K562 (cell line): ENCODE measurements around the gene MPIG6B. TPM values are rescaled to one million over a fixed set of nuclear protein-coding genes. Genes with fewer than 3 reads are reported as not detected.
A peak's percentile ranks its signal among the peaks of the same experiment; 100 is the strongest.

Experiments used
- ATAC-seq: fragments of 200-7000 bp; cut with Tn5 transposase; 3 replicates; pipeline ENCODE4 v1.9.1; 2020; ENCODE audit warnings: moderate library complexity
- BruUV-seq: library from RNA; stranded (reverse); fragments of 400-500 nt; replicated peaks from 2 replicates; lab custom pipeline; 2021; lab: Mats Ljungman, UMichigan
- CTCF ChIA-PET: fragments of 300-600 bp; formaldehyde crosslinking; extraction: SDS; loops from one replicate; lab custom pipeline; 2021; ENCODE audit warnings: low intra/inter-chr PET ratio; lab: Yijun Ruan, JAX
- POLR2A ChIA-PET: fragments of 300-600, 350-650 bp; sonication (Branson Sonifier 250); formaldehyde crosslinking; extraction: SDS; loops from one replicate; lab custom pipeline; 2021; ENCODE audit warnings: antibody characterized with exemption, inconsistent platforms; lab: Yijun Ruan, JAX
- DNase-seq, 4 experiments: peaks; one replicate each; pipeline versions ENCODE4 v3.0.0 to v3.0.0-alpha.2; 2011 to 2018; ENCODE audit warnings: low spot score in 3 of 4, mixed read lengths in 3 of 4; ENCODE audit errors: extremely low read depth in 1 of 4
- FAIRE-seq: peaks from 2 replicates; lab custom pipeline; 2011; peaks lifted over from hg19 to GRCh38; lab: Jason Lieb, UNC
- H2AFZ ChIP-seq: 2 replicates; pipeline ENCODE4 v1.6.0; 2011; ENCODE audit warnings: low read depth, low read length, control low read depth, inconsistent platforms
- H3K27ac ChIP-seq: fragments of 200-600 bp; 3 replicates; pipeline ENCODE4 v1.8.0; 2011; ENCODE audit warnings: low read depth, mild to moderate bottlenecking, control low read depth, inconsistent platforms, low read length, moderate library complexity, mixed read lengths; ENCODE audit errors: extremely low read depth
- H3K27me3 ChIP-seq, 2 experiments: fragments of 300-600 bp in 1 of 2; 2 replicates in 1 of 2; 3 replicates in 1 of 2; pipeline versions ENCODE4 v1.6.0 to v1.8.0; 2011; ENCODE audit warnings: inconsistent platforms in 2 of 2, low read length in 2 of 2, mild to moderate bottlenecking in 1 of 2, mixed read lengths in 1 of 2, moderate library complexity in 1 of 2; ENCODE audit not compliant: control insufficient read depth in 2 of 2, insufficient read depth in 2 of 2
- H3K36me3 ChIP-seq: fragments of 300-600 bp; 3 replicates; pipeline ENCODE4 v1.8.0; 2011; ENCODE audit warnings: mild to moderate bottlenecking, low read length, inconsistent platforms; ENCODE audit not compliant: control insufficient read depth, insufficient read depth
- H3K4me1 ChIP-seq, 2 experiments: fragments of 200-600 bp in 1 of 2; replicated peaks in 1 of 2; 2 replicates in 1 of 2; 3 replicates in 1 of 2; pipeline versions ENCODE4 v1.5.1 to v1.8.0; 2011; ENCODE audit warnings: inconsistent platforms in 2 of 2, low read length in 2 of 2, mild to moderate bottlenecking in 1 of 2, mixed read lengths in 1 of 2, moderate library complexity in 1 of 2; ENCODE audit not compliant: control insufficient read depth in 2 of 2, insufficient read depth in 2 of 2
- H3K4me2 ChIP-seq: 2 replicates; pipeline ENCODE4 v1.6.1; 2011; ENCODE audit warnings: low read length, control low read depth, inconsistent platforms, mixed read lengths; ENCODE audit not compliant: insufficient read depth
- H3K4me3 ChIP-seq: fragments of 200-600 bp; sonication (generic), shearing (Covaris generic); 2 replicates; pipeline ENCODE4 v1.5.1; 2016; ENCODE audit warnings: control low read depth, inconsistent platforms
- H3K79me2 ChIP-seq: fragments of 200-600 bp; 3 replicates; pipeline ENCODE4 v1.8.0; 2011; ENCODE audit warnings: low read length, inconsistent platforms; ENCODE audit not compliant: control insufficient read depth, insufficient read depth
- H3K9ac ChIP-seq, 2 experiments: 2 replicates each; pipeline versions ENCODE4 v1.6.0 to v1.6.1; 2011; ENCODE audit warnings: low read depth in 2 of 2, low read length in 2 of 2, control low read depth in 1 of 2, inconsistent platforms in 1 of 2, mild to moderate bottlenecking in 1 of 2, mixed read lengths in 1 of 2; ENCODE audit not compliant: insufficient read depth in 1 of 2
- H3K9me1 ChIP-seq: one replicate; pipeline ENCODE4 v1.6.0; 2011; ENCODE audit warnings: inconsistent platforms, mild to moderate bottlenecking, low read length, moderate library complexity; ENCODE audit not compliant: control insufficient read depth, insufficient read depth
- H3K9me3 ChIP-seq: replicated peaks from 2 replicates; pipeline ENCODE4 v1.5.1; 2011; ENCODE audit warnings: low read depth, low read length, inconsistent platforms; ENCODE audit not compliant: control insufficient read depth, insufficient read depth
- H4K20me1 ChIP-seq: replicated peaks from 2 replicates; pipeline ENCODE4 v1.6.1; 2011; ENCODE audit warnings: low read length, inconsistent platforms, mixed read lengths; ENCODE audit not compliant: control insufficient read depth, insufficient read depth
- ZNF263 ChIP-seq: sonication (generic); formaldehyde crosslinking; IDR thresholded peaks from 2 replicates; pipeline ENCODE4 v1.8.0; 2022; ENCODE audit warnings: mild to moderate bottlenecking, missing genetic modification reagents, borderline replicate concordance
- ZNF695 ChIP-seq: fragments of 450-650 bp; formaldehyde crosslinking; IDR thresholded peaks from 2 replicates; pipeline ENCODE4 v1.4.0; 2020; ENCODE audit warnings: mild to moderate bottlenecking, moderate library complexity
- WGBS: fragments of 100-300 bp; shearing (Covaris generic); methylation state at CpG from one replicate; pipeline ENCODE4 v1.1.6; 2016; ENCODE audit warnings: low coverage, mixed read lengths; ENCODE audit not compliant: insufficient coverage; ENCODE audit errors: missing lambda C conversion rate; 5-methylcytosine and 5-hydroxymethylcytosine counted together
- in situ Hi-C: fragments of 300-500 bp; cut with MboI; formaldehyde crosslinking; loops from 4 replicates; pipeline ENCODE4 v1.15.0; 2018; ENCODE audit warnings: inconsistent platforms, mixed read lengths
- intact Hi-C: fragments of 100-400 bp; cut with micrococcal nuclease; formaldehyde crosslinking; loops from 2 replicates; pipeline ENCODE4 v1.14.2; 2022
- polyA plus RNA-seq, 8 experiments: library from polyadenylated mRNA; depleted of rRNA in 4 of 8; stranded (reverse) in 5 of 8; unstranded in 3 of 8; fragments of >200 nt; fragmentation: Nextera tagmentation in 2 of 8; fragmentation: Illumina TruSeq in 1 of 8; extraction: Ambion mirVana in 2 of 8; extraction: Trizol in 1 of 8; gene quantifications; 2 replicates each; pipeline versions ENCODE4 v1.2.1 to v1.2.3, GENCODE V29; 2011 to 2014; ENCODE audit warnings: inconsistent platforms in 1 of 8, missing spikeins in 1 of 8
- total RNA-seq, 7 experiments: library from RNA; depleted of rRNA in 6 of 7; stranded (reverse); fragments of >200 nt in 6 of 7; fragmentation: Illumina TruSeq in 2 of 7; extraction: Trizol in 2 of 7; gene quantifications; 2 replicates each; pipeline versions ENCODE4 v1.2.1 to v1.2.3, GENCODE V29; 2011 to 2021; ENCODE audit warnings: low replicate concordance in 1 of 7
- TF ChIP-seq, protein P1 (sequence below): sonication (generic); formaldehyde crosslinking; IDR thresholded peaks from 2 replicates; pipeline ENCODE4 v1.9.0; 2022; ENCODE audit warnings: mild to moderate bottlenecking, missing genetic modification reagents

The MPIG6B gene
- total and polyA plus RNA-seq, 9 of the 15 experiments (the other 6 are each of a cell fraction or from before 2014, with no cell fraction given), result 0.11 to 1.2 (median 0.28) TPM; not detected in 1

DNA sequence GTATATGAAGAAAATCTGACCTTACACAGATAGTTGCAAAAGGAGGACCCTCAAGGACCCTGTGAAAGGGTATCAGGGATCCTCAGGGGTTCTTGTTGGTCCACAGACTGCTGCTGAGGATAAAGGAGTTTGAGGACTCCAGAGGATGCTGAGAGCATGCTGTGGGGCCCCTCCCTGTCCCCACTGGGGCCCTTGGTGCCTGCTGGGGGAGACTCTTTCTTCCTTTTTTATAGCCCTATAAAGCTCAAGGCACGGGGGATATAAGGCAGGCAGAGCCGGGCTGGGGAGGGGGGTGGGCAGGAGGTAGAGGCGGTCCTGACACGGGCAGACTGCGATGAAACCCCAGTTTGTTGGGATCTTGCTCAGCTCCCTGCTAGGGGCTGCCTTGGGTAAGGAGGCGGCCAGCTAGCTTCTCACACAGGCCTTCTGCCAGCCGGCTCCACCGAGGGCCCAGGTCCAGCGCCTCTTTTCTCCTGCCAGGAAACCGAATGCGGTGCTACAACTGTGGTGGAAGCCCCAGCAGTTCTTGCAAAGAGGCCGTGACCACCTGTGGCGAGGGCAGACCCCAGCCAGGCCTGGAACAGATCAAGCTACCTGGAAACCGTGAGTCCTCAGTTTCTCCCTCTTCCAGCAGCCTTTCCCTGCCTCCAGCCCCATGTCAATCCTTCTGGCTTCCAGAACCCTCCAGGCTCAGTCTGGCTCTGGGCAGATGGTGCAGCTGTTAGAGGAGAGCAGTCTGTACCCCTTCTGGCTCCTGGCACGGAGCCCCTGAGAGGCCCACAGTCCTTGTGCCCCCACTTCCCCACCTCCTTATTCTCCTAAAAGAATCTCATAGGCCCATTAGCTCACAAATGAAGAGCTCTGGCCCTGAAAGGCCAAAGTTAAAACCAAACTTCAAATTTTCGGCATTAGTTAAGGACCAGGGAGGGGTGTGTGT, 7.9 kb upstream of the MPIG6B start, which contains the start of gene LY6G6D:
TSS of gene LY6G6D (plus strand) at position 327 of the 937 bp plus-strand sequence. CDS start at position 335, 8 bp downstream.
- Histone ChIP-seq H3K4me1 (peaks cover 31 to 42% of the 10 kb centered on the region in 2 experiments), H3K9ac (peak within 1 kb of the TSS in 1 of 2 experiments; percentile 81; a peak in 2 of 4 replicates), H4K20me1 (no peaks in the 10 kb centered on the region), H3K4me3 (no peak within 1 kb of the TSS), H3K36me3 (no peaks in the 10 kb centered on the region), H2AFZ (peak within 1 kb of the TSS; percentile 49), H3K27ac (no peak within 1 kb of the TSS), H3K27me3 (no peaks in the 10 kb centered on the region), H3K9me3 (no peaks in the 10 kb centered on the region), H3K9me1 (no peaks in the 10 kb centered on the region), H3K79me2 (no peaks in the 10 kb centered on the region), H3K4me2 (no peak within 1 kb of the TSS)
- TF ChIP-seq, protein P1, sequence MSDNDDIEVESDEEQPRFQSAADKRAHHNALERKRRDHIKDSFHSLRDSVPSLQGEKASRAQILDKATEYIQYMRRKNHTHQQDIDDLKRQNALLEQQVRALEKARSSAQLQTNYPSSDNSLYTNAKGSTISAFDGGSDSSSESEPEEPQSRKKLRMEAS, result 0 out of 2 replicates have a peak, but pooled peaks have one; percentile 14
- TF ChIP-seq ZNF695 (CRISPR knock-in tag) (no peak), ZNF263 (CRISPR knock-in tag) (0 out of 2 replicates have a peak, but pooled peaks have one; percentile 24)
- no peak for FAIRE-seq
- ChIA-PET POLR2A (interaction anchor here (0.6 to 12.4 kb wide), 13 partner anchors 9 to 241 kb away, joined by 3 to 223 read pairs (median 5); partner anchors contain the start of genes ABHD16A, BAG6, C2 and DDAH2), CTCF (no interaction called here)
- 66% methylated on average over 15 of the region's 16 CpGs for WGBS
- no TSS peak for BruUV-seq
- DNase-seq, result no peak
- no peak for ATAC-seq
- intact Hi-C loops, result no loop called here
- in situ Hi-C loops, result no loop called here
